GM18907 (cell line): ENCODE measurements around the gene FAM222A.

ENCODE experiments used
- ATAC-seq: cut with Tn5 transposase; IDR thresholded peaks from one replicate; pipeline ENCODE4 v1.9.1; 2021; ENCODE audit warnings: mild to moderate bottlenecking, moderate library complexity; ENCODE audit not compliant: unreplicated experiment

Gene FAM222A

GRCh38 chr12:109793826-109794501 lies 80.3 kb downstream of the FAM222A start:
- ATAC-seq = no peak

- ATAC-seq = no peak
Observed at GRCh38 chr12:109795023-109795422, 81.4 kb downstream of the FAM222A start.

DNA sequence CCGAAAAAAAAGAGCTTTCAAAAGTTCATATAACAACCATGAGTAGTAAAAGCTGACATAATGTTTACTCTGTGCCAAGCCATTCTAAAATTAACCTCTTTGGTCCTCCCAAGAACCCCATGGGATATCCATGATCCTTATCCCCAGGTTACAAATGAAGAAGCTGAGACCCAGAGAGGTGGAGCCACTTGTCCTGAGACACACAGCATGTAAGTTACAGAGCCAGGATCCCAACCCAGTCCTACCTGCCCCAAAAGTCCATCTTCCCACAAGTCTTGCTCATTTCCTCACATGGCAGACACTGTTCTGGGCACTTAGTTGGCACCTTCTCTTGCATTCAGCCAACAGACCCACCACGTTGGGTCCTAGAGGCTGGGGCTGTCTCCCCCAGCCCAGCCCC lies 82.4 kb downstream of the FAM222A start:
- ATAC-seq = no peak

- no peak for ATAC-seq
Observed at GRCh38 chr12:109797905-109798669, 84.5 kb downstream of the FAM222A start.

DNA sequence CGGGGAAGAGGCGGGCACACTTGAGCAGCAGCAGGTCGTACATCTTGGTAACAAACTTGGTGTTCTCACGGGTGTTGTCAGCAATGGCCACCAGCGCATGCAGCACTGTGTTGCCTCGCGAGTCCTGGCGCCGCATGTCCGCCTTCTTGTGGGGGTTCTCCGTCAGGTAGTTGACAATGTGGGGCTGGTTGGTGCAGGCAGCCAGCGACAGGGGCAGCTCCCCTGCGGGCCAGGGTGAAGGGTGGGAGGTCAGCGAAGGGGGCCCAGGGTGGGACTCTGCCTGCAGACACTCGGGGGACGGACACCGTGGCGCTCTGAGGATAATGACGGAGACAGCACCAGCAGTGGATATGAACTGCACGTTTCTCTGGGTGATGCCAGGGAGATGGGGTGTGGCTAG lies 85.1 kb downstream of the FAM222A start:
- ATAC-seq = no peak

DNA sequence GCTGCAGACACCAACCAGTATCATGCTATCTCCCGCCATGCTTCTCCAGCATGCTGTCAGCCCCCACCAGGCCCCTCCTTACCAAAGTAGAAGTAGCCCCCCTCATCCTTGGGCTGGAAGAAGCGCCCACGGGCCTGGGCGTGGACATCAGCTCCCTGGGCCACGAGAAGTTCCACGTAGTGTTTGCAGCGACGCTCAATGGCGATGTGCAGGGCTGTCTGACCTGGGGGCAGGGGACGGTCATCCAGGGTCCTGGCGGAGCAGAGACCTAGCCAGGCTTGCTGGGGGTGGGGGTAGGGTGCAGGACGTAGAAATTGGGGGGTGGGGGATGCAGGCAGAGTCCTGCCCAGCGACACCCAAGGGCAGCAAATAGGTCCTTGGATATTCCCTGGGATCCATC lies 86.9 kb downstream of the FAM222A start:
- no peak for ATAC-seq

- no peak for ATAC-seq
Observed at GRCh38 chr12:109802828-109803227, 89.2 kb downstream of the FAM222A start.

- ATAC-seq = no peak
Observed at GRCh38 chr12:109803678-109804077, 90.1 kb downstream of the FAM222A start.

- ATAC-seq = no peak
Observed at GRCh38 chr12:109804820-109805761, 91.5 kb downstream of the FAM222A start.

- ATAC-seq = no peak
Observed at GRCh38 chr12:109807954-109808643, 94.5 kb downstream of the FAM222A start.

DNA sequence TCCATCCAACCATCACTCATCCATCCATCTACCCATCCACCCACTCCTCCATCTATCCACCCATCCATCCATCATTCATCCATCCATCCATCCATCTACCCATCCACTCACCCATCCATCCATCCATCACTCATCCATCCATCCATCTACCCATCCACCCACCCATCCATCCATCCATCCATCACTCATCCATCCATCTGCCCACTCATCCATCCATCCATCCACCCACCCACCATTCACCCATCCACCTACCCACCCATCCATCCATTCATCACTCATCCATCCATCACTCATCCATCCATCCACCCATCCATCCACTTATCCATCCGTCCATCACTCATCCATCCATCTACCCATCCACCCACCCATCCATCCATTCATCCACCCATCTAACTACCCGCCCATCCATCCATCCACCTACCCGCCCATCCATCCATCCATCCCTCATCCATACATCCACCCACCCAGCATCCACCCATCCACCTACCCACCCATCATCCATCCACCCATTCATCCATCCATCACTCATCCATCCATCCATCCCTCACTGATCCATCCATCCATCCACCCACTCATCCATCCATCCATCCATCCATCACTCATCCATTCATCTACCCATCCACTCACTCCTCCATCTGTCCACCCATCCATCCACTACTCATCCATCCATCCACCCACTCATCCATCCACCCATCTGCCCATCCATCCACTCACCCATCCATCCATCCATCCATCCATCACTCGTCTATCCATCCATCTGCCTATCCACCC lies 95.4 kb downstream of the FAM222A start:
- ATAC-seq = no peak

- no peak for ATAC-seq
Observed at GRCh38 chr12:109810954-109811623, 97.5 kb downstream of the FAM222A start.

DNA sequence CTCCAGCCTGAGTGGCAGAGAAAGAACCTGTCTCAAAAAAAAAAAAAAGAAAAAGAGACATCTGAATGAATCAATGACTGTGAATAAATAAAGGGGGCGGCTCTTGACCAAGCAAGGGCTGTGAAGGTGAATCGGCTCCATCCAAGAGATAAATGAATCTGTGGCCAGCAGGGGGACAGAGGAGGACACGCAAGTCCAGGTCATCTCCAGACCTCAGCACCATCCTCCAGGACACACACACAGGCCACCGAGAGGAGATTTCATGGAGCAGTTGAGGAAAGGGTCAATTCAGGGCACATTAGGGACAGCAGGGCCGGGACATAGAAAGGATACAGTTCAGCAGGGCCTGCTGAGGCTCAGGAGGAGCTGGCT lies 98.0 kb downstream of the FAM222A start:
- ATAC-seq = no peak

- ATAC-seq = no peak
Observed at GRCh38 chr12:109813810-109814416, 100.3 kb downstream of the FAM222A start.

DNA sequence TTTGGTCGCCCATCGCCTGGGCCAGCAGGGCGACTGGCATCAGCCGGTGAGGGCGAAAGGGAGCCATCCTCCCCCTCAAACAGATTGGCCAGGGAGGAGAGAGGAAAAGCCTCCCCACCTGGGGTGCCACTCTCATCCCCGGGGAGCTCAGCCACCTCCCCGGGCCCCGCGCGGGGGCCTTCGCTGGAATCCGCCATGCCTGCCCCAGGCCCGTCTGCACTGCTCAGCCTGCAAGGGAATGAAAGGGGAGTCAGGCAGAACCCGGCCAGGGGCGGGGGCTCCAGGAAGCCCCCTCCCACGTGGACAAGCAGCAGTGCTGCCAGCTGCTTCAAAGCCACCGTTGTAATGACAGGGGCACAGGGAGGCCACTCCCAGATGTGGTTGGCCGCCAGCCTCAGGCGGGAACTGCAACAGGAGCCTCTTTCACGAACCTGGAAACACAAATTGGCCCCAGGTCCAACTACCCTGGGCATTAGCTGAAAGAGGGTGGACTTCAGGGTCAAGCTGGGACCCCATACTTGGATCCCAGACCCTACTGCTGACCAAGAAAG lies 101.0 kb downstream of the FAM222A start:
- ATAC-seq = no peak

GRCh38 chr12:109815225-109815624 lies 101.6 kb downstream of the FAM222A start:
- ATAC-seq = no peak

DNA sequence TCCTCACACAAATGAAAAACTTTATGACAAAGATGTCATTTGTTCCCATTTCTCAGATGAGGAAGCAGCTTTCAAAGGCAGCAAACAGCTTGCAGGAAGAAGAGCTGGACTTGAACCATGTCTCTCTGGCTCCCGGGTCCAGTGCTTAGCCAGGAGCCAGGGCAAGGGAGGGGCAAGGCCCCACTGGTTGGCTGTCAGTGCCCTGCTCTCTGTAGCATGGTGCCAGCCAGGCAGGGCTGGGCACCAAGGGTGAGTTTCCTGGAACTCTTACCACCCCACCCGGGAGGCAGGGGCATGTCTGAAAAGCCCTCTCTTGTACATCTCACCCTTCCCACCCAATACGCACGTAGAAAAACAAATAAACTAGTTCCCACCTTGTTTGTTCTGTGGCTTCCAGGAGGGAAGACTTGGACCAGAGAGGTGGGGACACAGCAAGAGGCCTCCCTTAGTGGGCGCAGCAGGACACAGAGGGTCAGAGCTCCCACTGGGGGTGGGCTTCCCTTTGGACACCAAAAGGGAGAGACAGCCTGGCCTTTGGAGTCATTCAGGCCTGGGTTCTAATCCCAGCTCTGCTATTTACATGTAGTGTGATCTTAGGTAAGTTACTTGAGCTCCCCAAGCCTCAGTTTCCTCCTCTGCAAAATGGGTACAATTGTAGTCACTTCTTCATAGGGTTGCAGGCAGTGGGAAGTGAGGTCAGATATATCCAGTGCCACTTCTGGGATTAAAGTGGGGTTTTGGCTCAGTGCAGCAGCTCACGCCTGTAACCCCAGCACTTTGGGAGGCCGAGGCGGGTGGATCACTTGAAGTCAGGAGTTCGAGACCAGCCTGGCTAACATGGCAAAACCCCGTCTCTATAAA lies 102.4 kb downstream of the FAM222A start:
- ATAC-seq = no peak

DNA sequence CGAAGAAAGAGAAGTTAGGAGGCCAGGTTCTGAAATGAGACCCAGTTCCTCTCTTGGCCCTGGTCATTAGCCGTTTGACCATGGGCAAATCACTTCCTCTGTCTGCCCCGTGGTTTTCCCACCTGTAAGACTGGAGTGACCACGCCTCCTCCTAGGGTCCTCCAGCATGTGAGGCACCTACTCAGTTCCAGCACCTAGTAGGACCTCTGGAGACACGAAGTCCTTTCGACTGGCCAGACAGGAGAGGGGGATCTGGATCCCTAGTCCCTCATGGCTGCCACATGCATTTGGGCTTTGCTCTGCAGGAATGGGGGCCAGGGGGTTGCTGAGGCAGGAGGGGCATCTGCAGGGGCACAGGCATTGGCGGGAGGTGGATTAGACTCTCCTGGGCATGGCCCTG lies 103.2 kb downstream of the FAM222A start:
- no peak for ATAC-seq
